PC-9 (cell line): ENCODE data around the gene LGI4. TPM values are rescaled to one million over a fixed set of nuclear protein-coding genes. Genes with fewer than 3 reads are reported as not detected.

Experiments used
- BruUV-seq: library from RNA; stranded (reverse); fragments of 400-500 nt; replicated peaks from 2 replicates; lab custom pipeline; 2021; lab: Mats Ljungman, UMichigan
- CTCF ChIA-PET: fragments of 300-600 bp; sonication (Branson Sonifier 250); formaldehyde crosslinking; loops from one replicate; lab custom pipeline; 2022; ENCODE audit warnings: antibody characterized with exemption; lab: Charles Lee
- POLR2A ChIA-PET: fragments of 300-600 bp; sonication (Branson Sonifier 250); formaldehyde crosslinking; loops from one replicate; lab custom pipeline; 2022; ENCODE audit warnings: antibody characterized with exemption; ENCODE audit not compliant: unreplicated experiment; lab: Charles Lee
- DNase-seq, 2 experiments: peaks; one replicate each; pipeline versions ENCODE4 v3.0.0 to v3.0.0-alpha.2; 2015 to 2022; ENCODE audit warnings: mixed read lengths in 1 of 2
- H2AFZ ChIP-seq: fragments of 200-600 bp; sonication (generic); 2 replicates; pipeline ENCODE4 v1.8.1; 2017; ENCODE audit warnings: antibody characterized with exemption
- H3F3A ChIP-seq: fragments of 200-600 bp; sonication (generic); 2 replicates; pipeline ENCODE4 v1.8.1; 2017; ENCODE audit warnings: antibody characterized with exemption, mild to moderate bottlenecking, low read depth; ENCODE audit not compliant: insufficient read depth
- H3K27ac ChIP-seq: fragments of 200-600 bp; sonication (generic); 2 replicates; pipeline ENCODE4 v1.6.1; 2016; ENCODE audit warnings: mixed run types
- H3K27me3 ChIP-seq: fragments of 200-600 bp; sonication (generic); 2 replicates; pipeline ENCODE4 v1.6.1; 2016; ENCODE audit warnings: low read depth, mixed run types; ENCODE audit not compliant: insufficient read depth
- H3K36me3 ChIP-seq: fragments of 200-600 bp; sonication (generic); 2 replicates; pipeline ENCODE4 v1.6.1; 2016; ENCODE audit warnings: low read depth, mixed run types
- H3K4me1 ChIP-seq: fragments of 200-600 bp; sonication (generic); replicated peaks from 2 replicates; pipeline ENCODE4 v1.6.1; 2016; ENCODE audit warnings: mixed run types; ENCODE audit not compliant: insufficient read depth
- H3K4me2 ChIP-seq: fragments of 200-600 bp; sonication (generic); 2 replicates; pipeline ENCODE4 v1.6.1; 2017; ENCODE audit warnings: mixed run types
- H3K4me3 ChIP-seq: fragments of 200-600 bp; sonication (generic); 2 replicates; pipeline ENCODE4 v1.6.1; 2016; ENCODE audit warnings: mixed run types
- H3K79me2 ChIP-seq: fragments of 200-600 bp; sonication (generic); 2 replicates; pipeline ENCODE4 v1.6.1; 2017; ENCODE audit warnings: low read depth, mixed run types
- H3K9me2 ChIP-seq: fragments of 200-600 bp; sonication (generic); 2 replicates; pipeline ENCODE4 v1.8.1; 2017; ENCODE audit warnings: mild to moderate bottlenecking; ENCODE audit not compliant: insufficient read depth
- H3K9me3 ChIP-seq: fragments of 200-600 bp; sonication (generic); 2 replicates; pipeline ENCODE4 v1.8.1; 2016; ENCODE audit warnings: low read depth; ENCODE audit not compliant: insufficient read depth
- H4K20me1 ChIP-seq: fragments of 200-600 bp; sonication (generic); 2 replicates; pipeline ENCODE4 v1.8.1; 2017; ENCODE audit not compliant: insufficient read depth
- EZH2 ChIP-seq: fragments of 200-600 bp; sonication (generic); IDR thresholded peaks from 2 replicates; pipeline ENCODE4 v1.8.0; 2017; ENCODE audit warnings: antibody characterized with exemption, low read depth
- intact Hi-C: fragments of 100-400 bp; cut with micrococcal nuclease; formaldehyde crosslinking; loops from one replicate; pipeline ENCODE4 v1.10.0; 2022; ENCODE audit not compliant: unreplicated experiment
- total RNA-seq: library from RNA; stranded (reverse); gene quantifications from 2 replicates; pipeline ENCODE4 v1.2.3, GENCODE V29; 2021
- TF ChIP-seq, protein P1 (sequence below): fragments of 200-600 bp; sonication (generic); conservative IDR thresholded peaks from 2 replicates; pipeline ENCODE4 v1.6.1; 2017; ENCODE audit warnings: mixed run types, antibody characterized with exemption, mild to moderate bottlenecking, moderate library complexity

LGI4 gene
- total RNA-seq, 1 experiment from 2014 or later: 1.2 TPM

DNA sequence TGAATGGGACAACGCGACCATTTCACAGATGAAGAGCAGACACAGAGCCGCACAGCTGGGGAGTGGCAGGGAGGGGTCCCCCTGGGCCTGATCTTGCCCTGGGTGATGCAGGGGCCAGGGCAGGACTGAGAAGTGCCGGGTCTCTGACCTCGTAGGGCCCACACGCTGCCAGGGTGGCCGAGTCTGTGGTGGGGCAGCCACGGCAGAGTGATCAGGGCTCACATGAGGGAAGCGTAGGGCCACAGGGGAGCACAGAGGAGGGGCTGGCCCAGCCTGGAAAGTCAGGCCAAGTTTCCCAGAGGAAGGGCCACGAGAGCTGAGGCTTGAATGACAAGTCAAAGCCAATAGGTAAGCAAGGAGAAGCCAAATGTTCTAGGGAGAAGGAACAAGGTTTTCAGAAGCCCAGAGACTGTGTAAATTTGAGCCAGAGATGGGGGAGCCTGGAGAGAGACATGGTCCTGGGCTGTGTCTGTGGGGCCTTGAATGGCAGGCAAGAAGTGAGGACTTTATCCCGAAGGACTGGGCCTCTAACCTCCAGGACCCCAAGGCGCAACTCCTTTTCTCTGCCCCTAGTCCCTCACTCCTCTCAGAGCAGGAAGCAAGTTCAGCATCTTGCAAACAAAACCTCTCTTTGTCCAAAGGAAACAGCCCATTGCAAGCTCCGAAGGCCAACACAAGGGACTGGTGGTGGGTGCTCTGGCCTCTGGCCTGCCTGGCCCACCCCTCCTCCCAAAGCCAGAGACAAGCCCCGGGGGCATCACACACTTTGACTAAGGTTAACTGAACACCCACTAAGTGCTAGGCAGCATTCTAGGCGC, 51.0 kb downstream of the LGI4 start:
- Histone ChIP-seq H3K9me3 (no peaks in the 10 kb centered on the region), H3K4me3 (no peak overlapping the region), H3K27me3 (no peaks in the 10 kb centered on the region; the same call in 1 of the 2 replicates), H3K4me1 (0 out of 2 replicates have a peak, but pooled peaks cover 3% of the 10 kb centered on the region), H3K27ac (no peak overlapping the region), H3K9me2 (no peaks in the 10 kb centered on the region), H3K36me3 (no peaks in the 10 kb centered on the region), H3K79me2 (no peaks in the 10 kb centered on the region), H4K20me1 (no peaks in the 10 kb centered on the region), H2AFZ (no peak overlapping the region), H3K4me2 (no peak overlapping the region), H3F3A (no peaks in the 10 kb centered on the region)
- intact Hi-C loops: no loop called here
- no TSS peak for BruUV-seq
- POLR2A ChIA-PET: no interaction called here
- no peak for DNase-seq
- no peak for TF ChIP-seq EZH2
- TF ChIP-seq, protein P1, sequence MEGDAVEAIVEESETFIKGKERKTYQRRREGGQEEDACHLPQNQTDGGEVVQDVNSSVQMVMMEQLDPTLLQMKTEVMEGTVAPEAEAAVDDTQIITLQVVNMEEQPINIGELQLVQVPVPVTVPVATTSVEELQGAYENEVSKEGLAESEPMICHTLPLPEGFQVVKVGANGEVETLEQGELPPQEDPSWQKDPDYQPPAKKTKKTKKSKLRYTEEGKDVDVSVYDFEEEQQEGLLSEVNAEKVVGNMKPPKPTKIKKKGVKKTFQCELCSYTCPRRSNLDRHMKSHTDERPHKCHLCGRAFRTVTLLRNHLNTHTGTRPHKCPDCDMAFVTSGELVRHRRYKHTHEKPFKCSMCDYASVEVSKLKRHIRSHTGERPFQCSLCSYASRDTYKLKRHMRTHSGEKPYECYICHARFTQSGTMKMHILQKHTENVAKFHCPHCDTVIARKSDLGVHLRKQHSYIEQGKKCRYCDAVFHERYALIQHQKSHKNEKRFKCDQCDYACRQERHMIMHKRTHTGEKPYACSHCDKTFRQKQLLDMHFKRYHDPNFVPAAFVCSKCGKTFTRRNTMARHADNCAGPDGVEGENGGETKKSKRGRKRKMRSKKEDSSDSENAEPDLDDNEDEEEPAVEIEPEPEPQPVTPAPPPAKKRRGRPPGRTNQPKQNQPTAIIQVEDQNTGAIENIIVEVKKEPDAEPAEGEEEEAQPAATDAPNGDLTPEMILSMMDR: no peak
- CTCF ChIA-PET: no interaction called here

DNA sequence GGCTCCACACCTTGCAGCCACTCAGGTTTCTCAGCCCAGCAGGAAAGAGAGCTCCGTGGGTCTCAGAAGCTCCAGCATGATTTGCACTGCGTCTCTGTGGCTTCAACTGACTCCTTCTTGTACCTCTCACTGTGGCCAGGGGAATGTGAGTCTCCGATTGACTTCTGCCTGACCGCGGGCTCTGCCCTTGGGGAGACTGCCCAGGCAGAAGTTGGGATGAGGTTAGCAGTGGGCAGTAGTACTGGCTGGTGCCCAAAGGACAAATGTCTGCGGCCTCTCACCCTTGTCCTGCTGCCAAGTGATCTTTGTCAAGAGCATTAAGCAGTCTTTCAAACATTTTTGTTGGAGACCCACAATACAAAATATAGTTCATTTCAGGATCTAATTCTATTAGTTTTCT, 53.7 kb downstream of the LGI4 start:
- POLR2A ChIA-PET: no interaction called here
- TF ChIP-seq, protein P1: no peak
- no peak for TF ChIP-seq EZH2
- Histone ChIP-seq H3K9me2 (no peaks in the 10 kb centered on the region), H3K27ac (no peak overlapping the region), H2AFZ (no peak overlapping the region), H3F3A (no peaks in the 10 kb centered on the region), H3K36me3 (no peaks in the 10 kb centered on the region), H3K79me2 (no peaks in the 10 kb centered on the region), H3K4me2 (no peak overlapping the region), H3K27me3 (peaks cover 5% of the 10 kb centered on the region; the same call in 1 of the 2 replicates), H3K9me3 (no peaks in the 10 kb centered on the region), H3K4me3 (no peak overlapping the region), H4K20me1 (no peaks in the 10 kb centered on the region), H3K4me1 (no peaks in the 10 kb centered on the region)
- no peak for DNase-seq
- no TSS peak for BruUV-seq
- intact Hi-C loops: no loop called here
- CTCF ChIA-PET: interaction anchor here (0.6 kb wide), 1 partner anchor 154 kb away, joined by 5 read pairs; no protein-coding TSS in a partner anchor

DNA sequence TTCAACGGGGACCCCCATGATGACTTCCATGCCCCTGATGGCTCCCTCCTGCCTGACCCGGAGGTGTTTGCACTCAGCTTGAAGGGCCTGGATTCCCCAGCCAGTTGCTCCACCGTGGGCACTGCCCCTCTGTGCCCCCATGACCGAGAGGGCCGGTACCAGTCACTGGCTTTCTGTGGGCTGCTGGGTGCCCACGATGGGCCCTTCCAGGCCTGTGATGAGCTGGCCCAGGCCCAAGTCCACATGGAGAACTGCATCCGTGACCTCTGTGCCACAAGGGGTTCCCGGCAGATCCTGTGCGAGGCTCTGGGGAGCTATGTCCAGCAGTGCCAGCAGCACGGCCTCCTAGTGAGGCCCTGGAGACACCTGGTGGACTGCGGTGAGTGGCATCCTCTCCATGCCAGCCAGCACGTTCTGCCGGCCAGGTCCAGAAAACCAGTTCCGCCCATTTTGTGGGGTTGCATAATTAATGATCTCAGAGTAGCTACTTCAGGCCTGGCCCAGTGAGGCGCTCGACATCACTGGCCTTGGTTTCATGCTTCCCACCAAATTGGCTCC, 54.2 kb downstream of the LGI4 start:
- no peaks in the 10 kb centered on the region for H3K36me3 ChIP-seq
- no peak overlapping the region for H2AFZ ChIP-seq
- H3K4me2 ChIP-seq: no peak overlapping the region
- no peaks in the 10 kb centered on the region for H3K4me1 ChIP-seq
- H3K27me3 ChIP-seq: peaks cover 5% of the 10 kb centered on the region; the same call in 1 of the 2 replicates
- no peaks in the 10 kb centered on the region for H4K20me1 ChIP-seq
- ChIA-PET POLR2A (no interaction called here), CTCF (interaction anchor here (0.6 kb wide), 1 partner anchor 155 kb away, joined by 5 read pairs; no protein-coding TSS in a partner anchor)
- no peaks in the 10 kb centered on the region for H3K9me3 ChIP-seq
- no peaks in the 10 kb centered on the region for H3K9me2 ChIP-seq
- H3F3A ChIP-seq: no peaks in the 10 kb centered on the region
- H3K27ac ChIP-seq: no peak overlapping the region
- no peak for DNase-seq
- TF ChIP-seq, protein P1: no peak
- TF ChIP-seq EZH2: no peak
- intact Hi-C loops: no loop called here
- no peaks in the 10 kb centered on the region for H3K79me2 ChIP-seq
- H3K4me3 ChIP-seq: no peak overlapping the region
- BruUV-seq: no TSS peak
